H1 (cell line): ENCODE results near the gene ARF3. TPM values are rescaled to one million over a fixed set of nuclear protein-coding genes. Genes with fewer than 3 reads are reported as not detected.

Experiments
- BACH1 ChIP-seq: IDR thresholded peaks from 2 replicates; pipeline ENCODE4 v1.6.1; 2012; ENCODE audit warnings: low read length, improper control_type of control experiment
- CHD1 ChIP-seq: IDR thresholded peaks from 2 replicates; pipeline ENCODE4 v1.6.1; 2012; ENCODE audit warnings: low read depth, low read length, improper control_type of control experiment
- POLR2AphosphoS5 ChIP-seq: IDR thresholded peaks from 2 replicates; pipeline ENCODE4 v1.6.1; 2011; ENCODE audit warnings: low read depth, low read length
- RFX5 ChIP-seq: IDR thresholded peaks from 2 replicates; pipeline ENCODE4 v1.6.1; 2011; ENCODE audit warnings: low read depth, low read length, improper control_type of control experiment, borderline replicate concordance
- RNF2 ChIP-seq: fragments of 200-900, 300-1000 bp; sonication (generic); IDR thresholded peaks from 2 replicates; pipeline ENCODE4 v1.7.1; 2016; ENCODE audit warnings: borderline replicate concordance, low read depth, mild to moderate bottlenecking, antibody characterized with exemption, low read length; ENCODE audit not compliant: poor library complexity, severe bottlenecking; ENCODE audit errors: missing control alignments
- SUZ12 ChIP-seq: fragments of 200-600 bp; sonication (generic); IDR thresholded peaks from 2 replicates; pipeline ENCODE4 v1.6.1; 2012; ENCODE audit warnings: mild to moderate bottlenecking, inconsistent platforms, low read length, moderate library complexity, mixed read lengths
- USF2 ChIP-seq: IDR thresholded peaks from 2 replicates; pipeline ENCODE4 v1.6.1; 2011; ENCODE audit warnings: low read length, improper control_type of control experiment
- polyA plus RNA-seq, 7 experiments: library from polyadenylated mRNA; depleted of rRNA in 3 of 7; stranded (reverse) in 5 of 7; unstranded in 2 of 7; fragments of >200 nt in 5 of 7; fragments of 200-250 nt in 2 of 7; gene quantifications; 1 replicate in 5 of 7; 2 replicates in 1 of 7; 4 replicates in 1 of 7; pipeline versions ENCODE4 v1.2.1 to v1.2.3, GENCODE V29; 2011 to 2013; ENCODE audit warnings: missing spikeins in 2 of 7, mixed read lengths in 2 of 7
- total RNA-seq: library from RNA; stranded (reverse); fragmentation: NEBNext Ultra II Directional; extraction: Animal tissue kit (Norgen Biotek cat#: 25700); gene quantifications from 2 replicates; pipeline ENCODE4 v1.2.1, GENCODE V29; 2021

ARF3 gene
- total and polyA plus RNA-seq, 2 of the 8 experiments (the other 6 are each of a cell fraction or from before 2014, with no cell fraction given), result 231 to 250 TPM

DNA sequence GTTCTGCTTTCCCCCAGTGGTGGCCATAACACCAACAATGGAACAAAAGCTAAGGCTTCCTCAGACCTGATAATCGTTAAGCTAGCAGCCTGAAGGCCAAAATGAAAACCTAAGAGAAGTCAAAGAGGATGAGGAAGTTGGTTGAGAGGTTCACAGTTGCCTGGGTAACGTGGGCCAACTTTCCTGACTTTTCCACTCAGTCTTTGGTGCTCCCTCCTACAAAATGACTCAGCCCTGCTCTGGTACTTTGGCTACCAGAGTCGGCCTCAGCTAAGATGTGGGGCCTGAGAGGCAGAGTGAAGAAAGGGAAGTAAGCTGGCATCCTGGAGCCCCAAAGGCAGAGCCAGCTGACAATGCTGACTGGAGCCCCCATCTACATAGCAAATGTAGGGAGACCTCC is 17.1 kb downstream of the ARF3 start (continued):
- TF ChIP-seq RNF2 (no peak), SUZ12 (no peak), CHD1 (no peak), USF2 (no peak), RFX5 (no peak), BACH1 (no peak), POLR2AphosphoS5 (no peak)
